Measurements from ENCODE around the gene SH3BGR.

DNA sequence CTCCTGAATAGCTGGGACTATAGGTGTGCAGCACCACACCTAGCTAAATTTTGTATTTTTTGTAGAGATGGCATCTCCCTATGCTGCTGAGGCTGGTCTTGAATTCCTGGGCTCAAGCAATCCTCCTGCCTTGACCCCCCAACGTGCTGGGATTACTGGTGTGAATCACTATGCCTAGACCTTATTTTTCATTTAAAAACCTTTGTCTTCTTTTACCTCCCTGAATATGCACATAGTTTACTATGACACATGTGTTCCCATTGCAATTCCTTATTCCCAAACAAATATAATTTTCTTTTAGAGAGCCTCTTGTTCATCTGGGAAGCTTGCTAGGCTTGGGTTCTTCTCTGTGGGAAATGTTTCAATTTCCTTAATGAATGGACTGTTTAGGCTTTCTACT, 16.8 kb downstream of the SH3BGR start:
- TF ChIP-seq, protein P1, sequence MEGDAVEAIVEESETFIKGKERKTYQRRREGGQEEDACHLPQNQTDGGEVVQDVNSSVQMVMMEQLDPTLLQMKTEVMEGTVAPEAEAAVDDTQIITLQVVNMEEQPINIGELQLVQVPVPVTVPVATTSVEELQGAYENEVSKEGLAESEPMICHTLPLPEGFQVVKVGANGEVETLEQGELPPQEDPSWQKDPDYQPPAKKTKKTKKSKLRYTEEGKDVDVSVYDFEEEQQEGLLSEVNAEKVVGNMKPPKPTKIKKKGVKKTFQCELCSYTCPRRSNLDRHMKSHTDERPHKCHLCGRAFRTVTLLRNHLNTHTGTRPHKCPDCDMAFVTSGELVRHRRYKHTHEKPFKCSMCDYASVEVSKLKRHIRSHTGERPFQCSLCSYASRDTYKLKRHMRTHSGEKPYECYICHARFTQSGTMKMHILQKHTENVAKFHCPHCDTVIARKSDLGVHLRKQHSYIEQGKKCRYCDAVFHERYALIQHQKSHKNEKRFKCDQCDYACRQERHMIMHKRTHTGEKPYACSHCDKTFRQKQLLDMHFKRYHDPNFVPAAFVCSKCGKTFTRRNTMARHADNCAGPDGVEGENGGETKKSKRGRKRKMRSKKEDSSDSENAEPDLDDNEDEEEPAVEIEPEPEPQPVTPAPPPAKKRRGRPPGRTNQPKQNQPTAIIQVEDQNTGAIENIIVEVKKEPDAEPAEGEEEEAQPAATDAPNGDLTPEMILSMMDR (IDR thresholded peaks at IDR 0.05): no peak
- TF ChIP-seq POLR2A (IDR thresholded peaks at IDR 0.05): no peak
